Rectal smooth muscle tissue (tissue), 1 donor: Measurements from ENCODE around the gene SLC22A17.

Experiments used
- H3K27ac ChIP-seq: one replicate; pipeline ENCODE4 v1.7.0; 2013; ENCODE audit warnings: low read depth, low read length, inconsistent platforms
- H3K27me3 ChIP-seq: one replicate; pipeline ENCODE4 v1.7.0; 2013; ENCODE audit warnings: low read length; ENCODE audit not compliant: control insufficient read depth, insufficient read depth
- H3K36me3 ChIP-seq: one replicate; pipeline ENCODE4 v1.7.0; 2013; ENCODE audit warnings: low read length; ENCODE audit not compliant: control insufficient read depth, insufficient read depth
- H3K4me1 ChIP-seq: one replicate; pipeline ENCODE4 v1.7.0; 2013; ENCODE audit warnings: low read length; ENCODE audit not compliant: control insufficient read depth, insufficient read depth
- H3K4me3 ChIP-seq: one replicate; pipeline ENCODE4 v1.7.0; 2013; ENCODE audit warnings: low read length
- H3K9ac ChIP-seq: one replicate; pipeline ENCODE4 v1.7.0; 2013; ENCODE audit warnings: low read length

The SLC22A17 gene

GRCh38 chr14:23302290-23303225, 50.1 kb downstream of the SLC22A17 start, which contains the start of gene PPP1R3E:
Gene PPP1R3E (minus strand): TSS chr14:23302859. CDS start chr14:23302576, 283 bp downstream.
- Histone ChIP-seq H3K27me3 (no peaks in the 10 kb centered on the region), H3K4me1 (peaks cover 18% of the 10 kb centered on the region), H3K4me3 (peak within 1 kb of the TSS; percentile 86), H3K36me3 (peaks cover 4% of the 10 kb centered on the region), H3K27ac (peak within 1 kb of the TSS; percentile 90), H3K9ac (peak within 1 kb of the TSS; percentile 50)

- Histone ChIP-seq H3K27ac (peak overlapping the region; percentile 90), H3K4me1 (peaks cover 13% of the 10 kb centered on the region), H3K9ac (peak overlapping the region; percentile 50)
Measured at GRCh38 chr14:23301969-23302289, 50.8 kb downstream of the SLC22A17 start.

GRCh38 chr14:23301288-23301968, 51.3 kb downstream of the SLC22A17 start:
- Histone ChIP-seq H3K36me3 (peaks cover 8% of the 10 kb centered on the region), H3K4me3 (peak overlapping the region; percentile 97), H3K27me3 (no peaks in the 10 kb centered on the region), H3K27ac (peak overlapping the region; percentile 97), H3K9ac (peak overlapping the region; percentile 50), H3K4me1 (peaks cover 13% of the 10 kb centered on the region)

More at GRCh38 chr14:23301969-23302289, 50.8 kb downstream of the SLC22A17 start:
- H3K36me3 ChIP-seq = peaks cover 8% of the 10 kb centered on the region
- H3K27me3 ChIP-seq = no peaks in the 10 kb centered on the region
- peak overlapping the region; percentile 86 for H3K4me3 ChIP-seq

- Histone ChIP-seq H3K36me3 (peaks cover 8% of the 10 kb centered on the region), H3K4me1 (peaks cover 10% of the 10 kb centered on the region), H3K27ac (peak overlapping the region; percentile 97), H3K9ac (peak overlapping the region; percentile 89), H3K4me3 (peak overlapping the region; percentile 97), H3K27me3 (no peaks in the 10 kb centered on the region)
Measured at GRCh38 chr14:23300687-23301223, 51.9 kb downstream of the SLC22A17 start.

GRCh38 chr14:23299986-23300686, 52.6 kb downstream of the SLC22A17 start:
- peaks cover 8% of the 10 kb centered on the region for H3K36me3 ChIP-seq
- peak overlapping the region; percentile 97 for H3K27ac ChIP-seq
- peak overlapping the region; percentile 97 for H3K4me3 ChIP-seq
- no peaks in the 10 kb centered on the region for H3K27me3 ChIP-seq
- H3K4me1 ChIP-seq = peaks cover 12% of the 10 kb centered on the region
- peak overlapping the region; percentile 89 for H3K9ac ChIP-seq

- H3K27me3 ChIP-seq = no peaks in the 10 kb centered on the region
- no peak overlapping the region for H3K9ac ChIP-seq
- H3K4me3 ChIP-seq = no peak overlapping the region
- H3K4me1 ChIP-seq = peaks cover 13% of the 10 kb centered on the region
- H3K27ac ChIP-seq = peak overlapping the region; percentile 97
- H3K36me3 ChIP-seq = peaks cover 8% of the 10 kb centered on the region
Measured at GRCh38 chr14:23299211-23299957, 53.3 kb downstream of the SLC22A17 start.

GRCh38 chr14:23297611-23298277, 54.9 kb downstream of the SLC22A17 start:
- Histone ChIP-seq H3K27ac (no peak overlapping the region), H3K36me3 (peaks cover 8% of the 10 kb centered on the region), H3K4me3 (no peak overlapping the region), H3K9ac (no peak overlapping the region), H3K27me3 (no peaks in the 10 kb centered on the region), H3K4me1 (peaks cover 13% of the 10 kb centered on the region)

- Histone ChIP-seq H3K36me3 (peaks cover 8% of the 10 kb centered on the region), H3K9ac (no peak overlapping the region), H3K27ac (no peak overlapping the region), H3K4me1 (peaks cover 13% of the 10 kb centered on the region), H3K4me3 (no peak overlapping the region), H3K27me3 (no peaks in the 10 kb centered on the region)
Measured at GRCh38 chr14:23297096-23297495, 55.6 kb downstream of the SLC22A17 start.
